ENCODE measurements around the gene VEPH1.

The VEPH1 gene

GRCh38 chr3:157499342-157499963 is 3.8 kb downstream of the VEPH1 start:
- H3K9me2 ChIP-seq (replicated peaks; ENCODE audit: insufficient read depth, low read length): no peaks in the 10 kb centered on the region
- no peaks in the 10 kb centered on the region for H3K79me2 ChIP-seq (ENCODE audit: insufficient read depth, low read length)
- H4K20me1 ChIP-seq (ENCODE audit: low read depth, low read length): no peaks in the 10 kb centered on the region
- H3K9ac ChIP-seq (ENCODE audit: low read length): no peak overlapping the region
- TF ChIP-seq CTCF (IDR thresholded peaks at IDR 0.05; ENCODE audit: insufficient read depth, low read length, poor library complexity, severe bottlenecking) (no peak), EZH2phosphoT487 (conservative IDR thresholded peaks at IDR 0.05; ENCODE audit: low read length) (no peak)
- H3F3A ChIP-seq (ENCODE audit: insufficient read depth): no peaks in the 10 kb centered on the region
- no peaks in the 10 kb centered on the region for H3K9me3 ChIP-seq (ENCODE audit: insufficient read depth, low read length)
- no peak overlapping the region for H3K4me2 ChIP-seq (ENCODE audit: low read depth, low read length, poor library complexity, severe bottlenecking)
- no peak overlapping the region for H3K27ac ChIP-seq (ENCODE audit: low read depth, low read length)
- no peaks in the 10 kb centered on the region for H3K27me3 ChIP-seq (ENCODE audit: low read length)
- no peak overlapping the region for H3K4me3 ChIP-seq (ENCODE audit: insufficient read depth, low read length, poor library complexity, severe bottlenecking)
- no peaks in the 10 kb centered on the region for H3K36me3 ChIP-seq (ENCODE audit: low read length)
- no peak overlapping the region for H2AFZ ChIP-seq (ENCODE audit: low read depth, low read length, severe bottlenecking)

GRCh38 chr3:157498371-157498770 is 4.8 kb downstream of the VEPH1 start:
- no peaks in the 10 kb centered on the region for H3K79me2 ChIP-seq (ENCODE audit: insufficient read depth, low read length)
- no peak overlapping the region for H3K9ac ChIP-seq (ENCODE audit: low read length)
- H4K20me1 ChIP-seq (ENCODE audit: low read depth, low read length): no peaks in the 10 kb centered on the region
- no peak overlapping the region for H2AFZ ChIP-seq (ENCODE audit: low read depth, low read length, severe bottlenecking)
- H3K27me3 ChIP-seq (ENCODE audit: low read length): no peaks in the 10 kb centered on the region
- no peak overlapping the region for H3K4me3 ChIP-seq (ENCODE audit: insufficient read depth, low read length, poor library complexity, severe bottlenecking)
- H3K4me2 ChIP-seq (ENCODE audit: low read depth, low read length, poor library complexity, severe bottlenecking): no peak overlapping the region
- no peaks in the 10 kb centered on the region for H3K9me2 ChIP-seq (replicated peaks; ENCODE audit: insufficient read depth, low read length)
- H3K27ac ChIP-seq (ENCODE audit: low read depth, low read length): no peak overlapping the region
- no peaks in the 10 kb centered on the region for H3F3A ChIP-seq (ENCODE audit: insufficient read depth)
- H3K9me3 ChIP-seq (ENCODE audit: insufficient read depth, low read length): no peaks in the 10 kb centered on the region
- no peak for TF ChIP-seq CTCF (IDR thresholded peaks at IDR 0.05; ENCODE audit: insufficient read depth, low read length, poor library complexity, severe bottlenecking)
- no peak for TF ChIP-seq EZH2phosphoT487 (conservative IDR thresholded peaks at IDR 0.05; ENCODE audit: low read length)
- no peaks in the 10 kb centered on the region for H3K36me3 ChIP-seq (ENCODE audit: low read length)

- no peak overlapping the region for H2AFZ ChIP-seq (ENCODE audit: low read depth, low read length, severe bottlenecking)
- TF ChIP-seq EZH2phosphoT487 (conservative IDR thresholded peaks at IDR 0.05; ENCODE audit: low read length): no peak
- TF ChIP-seq CTCF (IDR thresholded peaks at IDR 0.05; ENCODE audit: insufficient read depth, low read length, poor library complexity, severe bottlenecking): no peak
- H4K20me1 ChIP-seq (ENCODE audit: low read depth, low read length): no peaks in the 10 kb centered on the region
- H3K27me3 ChIP-seq (ENCODE audit: low read length): no peaks in the 10 kb centered on the region
- no peak overlapping the region for H3K27ac ChIP-seq (ENCODE audit: low read depth, low read length)
- no peaks in the 10 kb centered on the region for H3K9me3 ChIP-seq (ENCODE audit: insufficient read depth, low read length)
- no peaks in the 10 kb centered on the region for H3K36me3 ChIP-seq (ENCODE audit: low read length)
- H3K9ac ChIP-seq (ENCODE audit: low read length): no peak overlapping the region
- H3K9me2 ChIP-seq (replicated peaks; ENCODE audit: insufficient read depth, low read length): no peaks in the 10 kb centered on the region
- no peaks in the 10 kb centered on the region for H3F3A ChIP-seq (ENCODE audit: insufficient read depth)
- H3K4me2 ChIP-seq (ENCODE audit: low read depth, low read length, poor library complexity, severe bottlenecking): no peak overlapping the region
- no peak overlapping the region for H3K4me3 ChIP-seq (ENCODE audit: insufficient read depth, low read length, poor library complexity, severe bottlenecking)
- no peaks in the 10 kb centered on the region for H3K79me2 ChIP-seq (ENCODE audit: insufficient read depth, low read length)
Observed at GRCh38 chr3:157495846-157496245, 7.4 kb downstream of the VEPH1 start.

Measured in SU-DHL-6 (cell line).